Measurements from ENCODE around the gene MRPL22.

DNA sequence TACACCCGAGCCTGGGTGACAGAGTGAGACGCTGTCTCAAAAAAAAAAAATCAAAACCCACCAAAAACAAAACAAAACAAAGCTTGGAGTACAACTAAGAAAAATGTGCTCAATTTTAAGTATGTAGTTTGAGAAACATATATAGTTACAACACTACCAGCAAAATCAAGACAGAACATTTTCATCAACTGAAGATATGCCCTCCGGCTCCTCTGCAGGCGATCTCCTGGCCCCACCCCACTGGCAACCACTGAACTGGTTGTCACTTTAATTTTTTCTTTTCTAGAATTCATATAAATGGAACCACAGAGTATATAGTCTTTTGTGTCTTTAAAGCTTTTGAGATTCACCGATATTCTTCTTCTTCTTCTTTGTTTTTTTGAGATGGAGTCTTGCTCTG lies 47.5 kb upstream of the MRPL22 start:
- TF ChIP-seq CTBP1 (IDR thresholded peaks at IDR 0.05; ENCODE audit: borderline replicate concordance) = no peak
- TF ChIP-seq FOXM1 (IDR thresholded peaks at IDR 0.05; ENCODE audit: borderline replicate concordance) = no peak
- no peak for TF ChIP-seq ARNT (IDR thresholded peaks at IDR 0.05)
- no peak for TF ChIP-seq BHLHE40 (IDR thresholded peaks at IDR 0.05; ENCODE audit: borderline replicate concordance)
- TF ChIP-seq ELF4 (IDR thresholded peaks at IDR 0.05) = no peak
- TF ChIP-seq FOXA1 (IDR thresholded peaks at IDR 0.05) = no peak
- TF ChIP-seq FOXK2 (IDR thresholded peaks at IDR 0.05) = no peak
- TF ChIP-seq ZNF384 (IDR thresholded peaks at IDR 0.05) = no peak
- no peak for TF ChIP-seq HDGF (IDR thresholded peaks at IDR 0.05; ENCODE audit: borderline replicate concordance)
- TF ChIP-seq SP1 (IDR thresholded peaks at IDR 0.05) = no peak
- TF ChIP-seq, protein P1, sequence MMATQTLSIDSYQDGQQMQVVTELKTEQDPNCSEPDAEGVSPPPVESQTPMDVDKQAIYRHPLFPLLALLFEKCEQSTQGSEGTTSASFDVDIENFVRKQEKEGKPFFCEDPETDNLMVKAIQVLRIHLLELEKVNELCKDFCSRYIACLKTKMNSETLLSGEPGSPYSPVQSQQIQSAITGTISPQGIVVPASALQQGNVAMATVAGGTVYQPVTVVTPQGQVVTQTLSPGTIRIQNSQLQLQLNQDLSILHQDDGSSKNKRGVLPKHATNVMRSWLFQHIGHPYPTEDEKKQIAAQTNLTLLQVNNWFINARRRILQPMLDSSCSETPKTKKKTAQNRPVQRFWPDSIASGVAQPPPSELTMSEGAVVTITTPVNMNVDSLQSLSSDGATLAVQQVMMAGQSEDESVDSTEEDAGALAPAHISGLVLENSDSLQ (IDR thresholded peaks at IDR 0.05) = no peak
- TF ChIP-seq SUZ12 (IDR thresholded peaks at IDR 0.05) = no peak

Measured in HEK293T (cell line).